Body of pancreas (tissue), 4 donors: Measurements from ENCODE around the gene NAP1L5. TPM values are rescaled to one million over a fixed set of nuclear protein-coding genes. Genes with fewer than 3 reads are reported as not detected.

Experiments used
- ATAC-seq: fragments of 150-250 bp; one replicate; pipeline ENCODE4 v1.9.1; 2016
- DNase-seq, 4 donors: peaks; one replicate each; pipeline ENCODE4 v3.0.0-alpha.2; 2019
- H3K27ac ChIP-seq, 4 donors: fragments of 200-600 bp; sonication (generic); 1 replicate in 3 of 4; 2 replicates in 1 of 4; pipeline versions ENCODE4 v1.5.1 to v1.6.1; 2016 to 2019; ENCODE audit warnings: mild to moderate bottlenecking in 1 of 4, mixed read lengths in 1 of 4, moderate library complexity in 1 of 4
- H3K27me3 ChIP-seq, 2 donors: fragments of 200-600 bp; sonication (generic); one replicate each; pipeline ENCODE4 v1.6.0; 2016; ENCODE audit warnings: mild to moderate bottlenecking in 1 of 2
- H3K36me3 ChIP-seq, 2 donors: fragments of 200-600 bp; sonication (generic); replicated peaks in 1 of 2; 2 replicates each; pipeline ENCODE4 v1.5.1; 2016; ENCODE audit warnings: low read depth in 2 of 2; ENCODE audit not compliant: insufficient read depth in 1 of 2
- H3K4me1 ChIP-seq: fragments of 200-600 bp; sonication (generic); one replicate; pipeline ENCODE4 v1.6.0; 2016
- H3K4me3 ChIP-seq, 2 donors: fragments of 200-600 bp; sonication (generic); 1 replicate in 1 of 2; 2 replicates in 1 of 2; pipeline ENCODE4 v1.5.1; 2016 to 2019
- H3K9me3 ChIP-seq, 3 donors: fragments of 200-600 bp; sonication (generic); 1 replicate in 2 of 3; 2 replicates in 1 of 3; pipeline ENCODE4 v1.5.1; 2016
- POLR2A ChIP-seq, 3 donors: fragments of 450-650 bp; IDR thresholded peaks; one replicate each; pipeline ENCODE4 v1.6.1; 2016; ENCODE audit warnings: antibody characterized with exemption in 3 of 3, mild to moderate bottlenecking in 2 of 3
- WGBS, 2 donors: methylation state at CpG; one replicate each; pipeline ENCODE4 v1.1.5; 2017; 5-methylcytosine and 5-hydroxymethylcytosine counted together
- intact Hi-C: fragments of 100-400 bp; cut with DNase I; formaldehyde crosslinking; loops from one replicate; pipeline ENCODE4 v1.15.1; 2023
- total RNA-seq, 2 donors: library from RNA; depleted of rRNA; stranded (reverse); fragments of >200 nt; gene quantifications; one replicate each; pipeline ENCODE4 v1.1.0, GENCODE V29; 2016
- TF ChIP-seq, protein P1 (sequence below), 7 experiments: fragments of 450-650 bp in 4 of 7; fragments of 200-600 bp in 3 of 7; sonication (generic) in 3 of 7; IDR thresholded peaks; one replicate each; pipeline ENCODE4 v1.5.1; 2016 to 2019; ENCODE audit warnings: antibody characterized with exemption in 7 of 7

NAP1L5 gene
- total RNA-seq, 2 donors from 2014 or later = 3.1 to 7.3 TPM

DNA sequence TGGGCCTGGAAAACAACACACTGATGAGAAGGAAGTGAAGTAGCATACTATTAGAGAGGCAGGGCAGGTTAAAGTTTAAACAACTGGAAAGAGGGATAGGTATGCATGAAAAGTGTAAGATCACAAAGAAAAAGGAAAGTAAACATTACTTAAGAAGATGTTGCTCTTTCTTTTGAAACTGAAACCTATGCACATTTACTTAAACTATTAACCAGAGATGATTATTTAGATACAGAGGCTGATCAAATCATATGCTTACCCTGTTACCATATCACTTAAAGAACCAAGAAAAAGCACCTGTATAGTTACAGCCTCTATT is 37.8 kb downstream of the NAP1L5 start:
- intact Hi-C loops = loop anchor here (5.0 kb wide), 1 partner anchor 123 kb away; no protein-coding TSS in a partner anchor
- H3K27me3 ChIP-seq = no peaks in the 10 kb centered on the region
- no peak for DNase-seq
- H3K27ac ChIP-seq = no peak overlapping the region
- TF ChIP-seq, protein P1, sequence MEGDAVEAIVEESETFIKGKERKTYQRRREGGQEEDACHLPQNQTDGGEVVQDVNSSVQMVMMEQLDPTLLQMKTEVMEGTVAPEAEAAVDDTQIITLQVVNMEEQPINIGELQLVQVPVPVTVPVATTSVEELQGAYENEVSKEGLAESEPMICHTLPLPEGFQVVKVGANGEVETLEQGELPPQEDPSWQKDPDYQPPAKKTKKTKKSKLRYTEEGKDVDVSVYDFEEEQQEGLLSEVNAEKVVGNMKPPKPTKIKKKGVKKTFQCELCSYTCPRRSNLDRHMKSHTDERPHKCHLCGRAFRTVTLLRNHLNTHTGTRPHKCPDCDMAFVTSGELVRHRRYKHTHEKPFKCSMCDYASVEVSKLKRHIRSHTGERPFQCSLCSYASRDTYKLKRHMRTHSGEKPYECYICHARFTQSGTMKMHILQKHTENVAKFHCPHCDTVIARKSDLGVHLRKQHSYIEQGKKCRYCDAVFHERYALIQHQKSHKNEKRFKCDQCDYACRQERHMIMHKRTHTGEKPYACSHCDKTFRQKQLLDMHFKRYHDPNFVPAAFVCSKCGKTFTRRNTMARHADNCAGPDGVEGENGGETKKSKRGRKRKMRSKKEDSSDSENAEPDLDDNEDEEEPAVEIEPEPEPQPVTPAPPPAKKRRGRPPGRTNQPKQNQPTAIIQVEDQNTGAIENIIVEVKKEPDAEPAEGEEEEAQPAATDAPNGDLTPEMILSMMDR (IDR thresholded peaks at IDR 0.05) = no peak
- TF ChIP-seq POLR2A (IDR thresholded peaks at IDR 0.05) = no peak
- H3K4me1 ChIP-seq = peaks cover 9% of the 10 kb centered on the region
- no peak overlapping the region for H3K4me3 ChIP-seq
- H3K36me3 ChIP-seq = no peaks in the 10 kb centered on the region
- no peak for ATAC-seq
- no peaks in the 10 kb centered on the region for H3K9me3 ChIP-seq

DNA sequence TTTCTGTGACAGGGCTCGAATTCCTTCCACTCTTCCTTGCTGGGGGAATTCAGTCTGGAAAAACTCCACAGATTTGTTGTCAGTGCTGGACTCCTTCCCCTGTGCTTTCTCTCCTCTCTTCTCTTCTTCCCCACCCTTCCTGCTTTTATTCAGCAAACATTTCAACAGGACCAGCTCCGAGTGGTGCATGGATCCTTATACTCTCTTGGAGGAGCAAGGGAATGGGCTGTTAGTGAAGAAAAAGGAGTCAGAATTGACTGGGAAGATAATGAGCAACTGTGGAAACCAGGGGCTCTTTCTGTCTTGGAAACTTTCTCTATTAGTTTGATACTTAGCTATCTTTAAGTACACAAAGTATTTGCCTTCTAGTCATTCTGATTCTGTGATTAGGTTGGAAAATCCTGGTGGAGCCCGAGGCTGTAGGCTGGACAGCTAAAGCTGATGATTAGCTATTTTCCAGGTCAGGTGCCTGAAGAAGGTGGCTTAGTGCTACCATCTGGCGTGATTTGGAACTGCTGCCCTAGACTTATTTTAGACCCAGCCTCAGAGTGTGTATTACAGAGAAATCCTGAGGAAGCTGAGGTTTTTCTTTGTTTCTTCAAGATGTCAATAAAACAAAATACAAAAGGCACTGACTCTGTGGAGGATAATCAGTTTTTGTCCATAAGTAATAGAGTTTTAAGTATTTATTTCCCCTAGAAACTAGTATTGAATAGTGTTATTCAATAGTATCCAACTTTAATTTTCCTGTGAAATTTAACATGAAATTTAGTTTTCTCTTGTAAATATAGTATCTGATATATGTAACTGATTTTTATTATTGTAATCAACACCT is 38.4 kb downstream of the NAP1L5 start:
- Histone ChIP-seq H3K4me3 (no peak overlapping the region), H3K27me3 (no peaks in the 10 kb centered on the region), H3K9me3 (no peaks in the 10 kb centered on the region), H3K4me1 (peaks cover 9% of the 10 kb centered on the region), H3K27ac (peak overlapping the region in 1 of 4 donors; percentile 31), H3K36me3 (no peaks in the 10 kb centered on the region)
- WGBS, 2 donors = 25 to 29% methylated on average over 4 of the region's 4 CpGs
- ATAC-seq = peak; percentile 91
- TF ChIP-seq, protein P1 (IDR thresholded peaks at IDR 0.05) = peak; percentile 32 to 87 (median 78)
- TF ChIP-seq POLR2A (IDR thresholded peaks at IDR 0.05) = no peak
- peak; percentile 56 to 75 (median 66) for DNase-seq
- intact Hi-C loops = loop anchor here (5.0 kb wide), 1 partner anchor 122 kb away; no protein-coding TSS in a partner anchor

DNA sequence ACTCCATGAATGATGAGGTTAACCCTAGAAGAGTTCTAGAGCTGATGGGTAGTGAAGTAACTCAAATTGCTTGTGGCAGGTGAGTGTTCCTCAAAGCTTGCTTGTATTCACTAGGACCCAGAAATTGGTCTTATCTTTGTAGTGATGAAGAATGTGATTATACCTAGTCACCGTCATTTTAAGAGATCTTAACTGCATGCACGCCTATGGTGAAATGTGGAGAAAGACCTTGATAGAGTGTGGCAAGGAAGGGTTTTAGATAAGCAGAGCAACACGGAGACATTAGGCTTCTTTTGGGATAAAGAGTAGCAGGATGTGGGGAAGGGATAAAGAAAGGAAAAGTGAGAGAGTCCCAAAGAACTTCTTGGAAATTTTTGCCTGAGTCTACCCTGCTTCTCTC is 42.4 kb downstream of the NAP1L5 start:
- Histone ChIP-seq H3K36me3 (no peaks in the 10 kb centered on the region), H3K4me3 (no peak overlapping the region), H3K9me3 (no peaks in the 10 kb centered on the region), H3K27me3 (no peaks in the 10 kb centered on the region), H3K4me1 (peaks cover 10% of the 10 kb centered on the region), H3K27ac (no peak overlapping the region)
- no peak for ATAC-seq
- intact Hi-C loops = loop anchor here (5.0 kb wide), 1 partner anchor 118 kb away; no protein-coding TSS in a partner anchor
- TF ChIP-seq POLR2A (IDR thresholded peaks at IDR 0.05) = no peak
- TF ChIP-seq, protein P1 (IDR thresholded peaks at IDR 0.05) = no peak
- no peak for DNase-seq
- 70 to 76% methylated on average over 3 of the region's 3 CpGs for WGBS, 2 donors

DNA sequence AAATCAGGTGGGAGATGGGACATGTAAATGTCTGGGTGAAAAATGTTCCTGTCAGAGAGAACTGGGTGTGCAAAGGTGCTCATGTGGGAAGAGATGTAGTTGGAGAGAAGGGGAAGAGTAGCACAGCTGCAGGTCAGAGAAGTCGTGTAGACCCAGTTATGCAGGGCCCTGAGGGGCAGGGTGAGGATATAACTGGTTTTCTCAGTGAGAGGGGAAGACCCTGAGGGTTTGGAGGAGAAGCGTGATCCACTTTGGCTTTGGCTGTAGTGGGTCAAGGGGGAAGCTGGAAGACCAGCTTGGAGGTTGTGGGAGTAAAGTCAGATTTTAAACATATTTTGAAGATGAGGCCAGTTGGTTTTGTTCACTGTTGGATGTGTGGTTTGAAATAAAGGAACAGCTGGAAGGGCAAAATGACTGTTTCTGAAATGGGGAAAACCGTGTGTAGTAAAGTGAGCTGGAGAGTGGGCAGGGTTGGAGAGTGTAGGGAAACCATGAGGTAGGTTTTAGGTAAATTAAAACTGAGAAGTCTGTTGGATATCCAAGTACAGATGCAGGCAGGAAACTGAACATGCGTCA is 44.2 kb downstream of the NAP1L5 start:
- TF ChIP-seq POLR2A (IDR thresholded peaks at IDR 0.05) = no peak
- TF ChIP-seq, protein P1 (IDR thresholded peaks at IDR 0.05) = no peak
- no peak for DNase-seq
- Histone ChIP-seq H3K9me3 (no peaks in the 10 kb centered on the region), H3K27me3 (no peaks in the 10 kb centered on the region), H3K36me3 (no peaks in the 10 kb centered on the region), H3K4me1 (peaks cover 7% of the 10 kb centered on the region), H3K4me3 (no peak overlapping the region), H3K27ac (no peak overlapping the region)
- no peak for ATAC-seq
- WGBS, 2 donors = 85 to 86% methylated on average over 4 of the region's 4 CpGs
- intact Hi-C loops = no loop called here
